Chondrocyte (in vitro differentiated cells): ENCODE measurements around the gene PLB1. TPM values are rescaled to one million over a fixed set of nuclear protein-coding genes. Genes with fewer than 3 reads are reported as not detected.

Experiments
- DNase-seq: peaks from one replicate; pipeline ENCODE4 v3.0.0; 2021; ENCODE audit warnings: mixed read lengths, low spot score
- H3K27ac Mint-ChIP-seq: one replicate; pipeline ENCODE4 v1.8.0; 2021; ENCODE audit warnings: mild to moderate bottlenecking, moderate library complexity, mixed read lengths; ENCODE audit not compliant: unreplicated experiment
- H3K27me3 Mint-ChIP-seq: 2 replicates; pipeline ENCODE4 v1.8.0; 2021; ENCODE audit warnings: low read depth, mixed read lengths
- H3K36me3 Mint-ChIP-seq: 2 replicates; pipeline ENCODE4 v1.8.0; 2021; ENCODE audit warnings: low read depth, mixed read lengths
- H3K4me1 Mint-ChIP-seq: 2 replicates; pipeline ENCODE4 v1.8.0; 2021; ENCODE audit warnings: low read depth, mild to moderate bottlenecking, mixed read lengths
- H3K4me3 Mint-ChIP-seq: one replicate; pipeline ENCODE4 v1.8.0; 2021; ENCODE audit warnings: mild to moderate bottlenecking, moderate library complexity, mixed read lengths; ENCODE audit not compliant: unreplicated experiment
- H3K9me3 Mint-ChIP-seq: 2 replicates; pipeline ENCODE4 v1.8.0; 2021; ENCODE audit warnings: low read depth, mixed read lengths
- CTCF ChIP-seq: fragments of 200-600 bp; sonication (generic); IDR thresholded peaks from 2 replicates; pipeline ENCODE4 v1.5.0; 2021; ENCODE audit warnings: antibody characterized with exemption, mild to moderate bottlenecking, moderate library complexity
- total RNA-seq: library from RNA; stranded (reverse); gene quantifications from 3 replicates; pipeline ENCODE4 v1.2.1, GENCODE V29; 2021

Gene PLB1
- total RNA-seq, 1 donor from 2014 or later = 4.4 TPM

- peak; percentile 12 for DNase-seq
- H3K9me3 Mint-ChIP-seq = peaks cover 2% of the 10 kb centered on the region
- H3K4me3 Mint-ChIP-seq = no peak overlapping the region
Measured at GRCh38 chr2:28601616-28602015, 105.8 kb downstream of the PLB1 start.

GRCh38 chr2:28602136-28602660 lies 106.3 kb downstream of the PLB1 start:
- Mint-ChIP-seq H3K27ac (no peak overlapping the region), H3K4me3 (no peak overlapping the region), H3K27me3 (no peaks in the 10 kb centered on the region), H3K4me1 (peaks cover 22% of the 10 kb centered on the region), H3K9me3 (no peaks in the 10 kb centered on the region), H3K36me3 (no peaks in the 10 kb centered on the region)
- TF ChIP-seq CTCF = no peak
- peak; percentile 55 for DNase-seq

More at GRCh38 chr2:28601616-28602015, 105.8 kb downstream of the PLB1 start:
- Mint-ChIP-seq H3K4me1 (peaks cover 21% of the 10 kb centered on the region), H3K27ac (no peak overlapping the region), H3K27me3 (no peaks in the 10 kb centered on the region), H3K36me3 (no peaks in the 10 kb centered on the region)
- TF ChIP-seq CTCF = no peak

- Mint-ChIP-seq H3K9me3 (no peaks in the 10 kb centered on the region), H3K36me3 (no peaks in the 10 kb centered on the region), H3K27me3 (no peaks in the 10 kb centered on the region), H3K4me3 (no peak overlapping the region), H3K27ac (no peak overlapping the region), H3K4me1 (peaks cover 29% of the 10 kb centered on the region)
- no peak for TF ChIP-seq CTCF
- peak; percentile 63 for DNase-seq
Measured at GRCh38 chr2:28602751-28603639, 107.1 kb downstream of the PLB1 start.

- Mint-ChIP-seq H3K9me3 (no peaks in the 10 kb centered on the region), H3K27me3 (no peaks in the 10 kb centered on the region), H3K4me1 (peaks cover 28% of the 10 kb centered on the region), H3K4me3 (no peak overlapping the region), H3K27ac (no peak overlapping the region), H3K36me3 (no peaks in the 10 kb centered on the region)
- no peak for TF ChIP-seq CTCF
- peak; percentile 65 for DNase-seq
Measured at GRCh38 chr2:28603821-28604220, 108.0 kb downstream of the PLB1 start.

GRCh38 chr2:28604284-28604843 lies 108.5 kb downstream of the PLB1 start:
- no peaks in the 10 kb centered on the region for H3K27me3 Mint-ChIP-seq
- H3K9me3 Mint-ChIP-seq = no peaks in the 10 kb centered on the region
- H3K27ac Mint-ChIP-seq = no peak overlapping the region
- H3K36me3 Mint-ChIP-seq = no peaks in the 10 kb centered on the region
- peaks cover 32% of the 10 kb centered on the region for H3K4me1 Mint-ChIP-seq
- H3K4me3 Mint-ChIP-seq = no peak overlapping the region
- no peak for TF ChIP-seq CTCF
- DNase-seq = peak; percentile 60
